HG02852 (cell line): ENCODE data around the gene KIAA1217.

Experiments used
- ATAC-seq: cut with Tn5 transposase; IDR thresholded peaks from one replicate; pipeline ENCODE4 v1.9.1; 2021; ENCODE audit warnings: mild to moderate bottlenecking, moderate library complexity; ENCODE audit not compliant: unreplicated experiment

KIAA1217 gene

GRCh38 chr10:24208661-24209431 lies at the start of gene KIAA1217:
TSS of gene KIAA1217 (plus strand) at chr10:24209138. CDS start at chr10:24209194, 56 bp downstream.
- ATAC-seq = no peak

GRCh38 chr10:24162206-24162985 lies 46.5 kb upstream of the KIAA1217 start:
- no peak for ATAC-seq

- no peak for ATAC-seq
Observed at GRCh38 chr10:24163485-24163884, 45.5 kb upstream of the KIAA1217 start.

GRCh38 chr10:24168258-24169170 lies 40.4 kb upstream of the KIAA1217 start:
- no peak for ATAC-seq

GRCh38 chr10:24170199-24170598 lies 38.7 kb upstream of the KIAA1217 start:
- no peak for ATAC-seq

- no peak for ATAC-seq
Observed at GRCh38 chr10:24172909-24173308, 36.0 kb upstream of the KIAA1217 start.

- no peak for ATAC-seq
Observed at GRCh38 chr10:24174014-24174413, 34.9 kb upstream of the KIAA1217 start.

- no peak for ATAC-seq
Observed at GRCh38 chr10:24176658-24177057, 32.3 kb upstream of the KIAA1217 start.

- ATAC-seq = no peak
Observed at GRCh38 chr10:24177636-24178035, 31.3 kb upstream of the KIAA1217 start.

GRCh38 chr10:24180891-24181290 lies 28.0 kb upstream of the KIAA1217 start:
- no peak for ATAC-seq

- ATAC-seq = no peak
Observed at GRCh38 chr10:24184455-24184854, 24.5 kb upstream of the KIAA1217 start.

GRCh38 chr10:24193330-24193729 lies 15.6 kb upstream of the KIAA1217 start:
- ATAC-seq = no peak

- no peak for ATAC-seq
Observed at GRCh38 chr10:24197263-24197662, 11.7 kb upstream of the KIAA1217 start.

GRCh38 chr10:24201503-24202180 lies 7.3 kb upstream of the KIAA1217 start:
- ATAC-seq = no peak

GRCh38 chr10:24202181-24202570 lies 6.8 kb upstream of the KIAA1217 start:
- ATAC-seq = no peak

GRCh38 chr10:24205821-24206220 lies 3.1 kb upstream of the KIAA1217 start:
- ATAC-seq = no peak

- ATAC-seq = no peak
Observed at GRCh38 chr10:24206334-24206733, 2.6 kb upstream of the KIAA1217 start.

- no peak for ATAC-seq
Observed at GRCh38 chr10:24206926-24207325, 2.0 kb upstream of the KIAA1217 start.

- no peak for ATAC-seq
Observed at GRCh38 chr10:24207341-24207740, 1.6 kb upstream of the KIAA1217 start.

GRCh38 chr10:24207781-24208611 lies 942 bp upstream of the KIAA1217 start:
- ATAC-seq = no peak
